ENCODE results near the gene FAM20B.
"Not testable (repeated sequence)": the region's sequence is repeated elsewhere in the genome, so short reads cannot be mapped to it uniquely, and the experiment has no call there.

Gene FAM20B

GRCh38 chr1:179025125-179025974 is at the start of gene FAM20B:
FAM20B (plus strand) TSS chr1:179025894; CDS start chr1:179043848, 17,954 bp downstream.
- peak; percentile 90 to 93 for DNase-seq

GRCh38 chr1:178976541-178976940 is 49.2 kb upstream of the FAM20B start:
- DNase-seq: no peak

- peak in 1 of 2 donors; percentile 20 for DNase-seq
Observed at GRCh38 chr1:178986204-178986603, 39.5 kb upstream of the FAM20B start.

GRCh38 chr1:178988198-178988597 is 37.5 kb upstream of the FAM20B start:
- not testable (repeated sequence) for DNase-seq

- DNase-seq: no peak
Observed at GRCh38 chr1:178993559-178993958, 32.1 kb upstream of the FAM20B start.

GRCh38 chr1:178997428-178997827 is 28.3 kb upstream of the FAM20B start:
- DNase-seq: no peak

GRCh38 chr1:178998295-178998694 is 27.4 kb upstream of the FAM20B start:
- no peak for DNase-seq

- DNase-seq: no peak
Observed at GRCh38 chr1:178999061-178999460, 26.6 kb upstream of the FAM20B start.

- no peak for DNase-seq
Observed at GRCh38 chr1:179001451-179001850, 24.2 kb upstream of the FAM20B start.

- DNase-seq: not testable (repeated sequence)
Observed at GRCh38 chr1:179002064-179002463, 23.6 kb upstream of the FAM20B start.

GRCh38 chr1:179002552-179003345 is 22.9 kb upstream of the FAM20B start:
- DNase-seq: peak; percentile 20 to 82

GRCh38 chr1:179003512-179004066 is 22.1 kb upstream of the FAM20B start:
- no peak for DNase-seq

GRCh38 chr1:179007233-179007632 is 18.5 kb upstream of the FAM20B start:
- no peak for DNase-seq

GRCh38 chr1:179010671-179011070 is 15.0 kb upstream of the FAM20B start:
- no peak for DNase-seq

GRCh38 chr1:179012038-179012437 is 13.7 kb upstream of the FAM20B start:
- no peak for DNase-seq

- no peak for DNase-seq
Observed at GRCh38 chr1:179014123-179014522, 11.6 kb upstream of the FAM20B start.

GRCh38 chr1:179015396-179015795 is 10.3 kb upstream of the FAM20B start:
- no peak for DNase-seq

GRCh38 chr1:179016706-179017382 is 8.8 kb upstream of the FAM20B start:
- DNase-seq: peak; percentile 66 to 80

GRCh38 chr1:179017383-179018326 is 8.0 kb upstream of the FAM20B start:
- peak in 1 of 2 donors; percentile 23 for DNase-seq

- peak; percentile 76 to 89 for DNase-seq
Observed at GRCh38 chr1:179021873-179022272, 3.8 kb upstream of the FAM20B start.

GRCh38 chr1:179023946-179024650 is 1.6 kb upstream of the FAM20B start:
- DNase-seq: no peak
